ENCODE data around the gene KCNK2. TPM values are rescaled to one million over a fixed set of nuclear protein-coding genes. Genes with fewer than 3 reads are reported as not detected.

Gene KCNK2, protein sequence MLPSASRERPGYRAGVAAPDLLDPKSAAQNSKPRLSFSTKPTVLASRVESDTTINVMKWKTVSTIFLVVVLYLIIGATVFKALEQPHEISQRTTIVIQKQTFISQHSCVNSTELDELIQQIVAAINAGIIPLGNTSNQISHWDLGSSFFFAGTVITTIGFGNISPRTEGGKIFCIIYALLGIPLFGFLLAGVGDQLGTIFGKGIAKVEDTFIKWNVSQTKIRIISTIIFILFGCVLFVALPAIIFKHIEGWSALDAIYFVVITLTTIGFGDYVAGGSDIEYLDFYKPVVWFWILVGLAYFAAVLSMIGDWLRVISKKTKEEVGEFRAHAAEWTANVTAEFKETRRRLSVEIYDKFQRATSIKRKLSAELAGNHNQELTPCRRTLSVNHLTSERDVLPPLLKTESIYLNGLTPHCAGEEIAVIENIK
- 0.50 and 0.72 TPM in 2 replicates for total RNA-seq (2014; rRNA removed; shearing (Covaris generic))

DNA sequence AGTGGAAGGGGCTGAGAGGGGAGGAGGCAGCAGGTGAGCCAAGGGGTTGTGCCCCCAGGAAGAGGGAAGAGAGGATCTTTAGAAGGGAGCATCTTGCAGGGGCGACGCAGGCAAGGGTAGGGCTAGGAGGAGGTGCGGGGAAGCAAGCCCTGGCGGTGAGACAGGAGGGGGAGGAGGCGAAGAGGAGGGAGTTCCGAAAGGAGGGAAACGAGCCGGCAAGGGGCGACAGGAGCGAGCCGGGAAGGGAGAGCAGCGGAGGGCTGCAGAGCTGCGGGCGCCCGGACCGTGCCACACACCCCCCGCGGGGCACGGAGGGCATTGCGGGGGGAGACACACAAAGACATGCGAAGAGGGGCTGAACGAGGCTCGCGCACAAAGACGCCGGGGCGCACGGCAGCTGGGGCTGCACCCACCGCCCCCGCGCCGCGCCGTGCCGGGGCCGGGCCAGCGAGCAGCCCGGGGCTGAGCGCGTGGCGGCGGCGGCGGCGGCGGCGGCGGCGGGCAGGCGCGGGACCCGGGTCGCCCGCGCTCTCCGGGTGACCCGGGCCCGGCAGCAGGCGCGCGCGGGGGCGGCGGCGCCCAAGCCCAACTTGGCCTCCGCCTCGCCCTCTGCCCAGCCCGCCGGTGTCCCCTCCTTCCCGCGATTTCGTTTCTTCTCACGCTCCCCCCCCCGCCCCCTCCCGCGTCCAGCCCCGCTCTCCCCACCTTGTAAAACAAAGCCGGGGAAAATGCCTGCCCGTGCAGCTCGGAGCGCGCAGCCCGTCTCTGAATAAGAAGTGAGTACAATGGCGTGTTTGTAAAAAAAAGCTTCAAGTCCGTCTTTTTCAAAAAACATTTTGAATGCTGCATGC is at the start of gene KCNK2:
Gene KCNK2, plus strand, starts transcription at position 206 of the 851 bp plus-strand sequence. CDS start 649 bp downstream, outside the sequence.

Measured in A375 (cell line).